GM23338 (cell line): Measurements from ENCODE around the gene TEKT3. TPM values are rescaled to one million over a fixed set of nuclear protein-coding genes. Genes with fewer than 3 reads are reported as not detected.

Source experiments
- ATAC-seq: fragments of 200-7000 bp; cut with Tn5 transposase; 3 replicates; pipeline ENCODE4 v1.9.1; 2020
- DNase-seq: peaks from one replicate; pipeline ENCODE4 v3.0.0-alpha.2; 2015; ENCODE audit warnings: low spot score
- H2AFZ ChIP-seq: fragments of 200-600 bp; sonication (generic); 2 replicates; pipeline ENCODE4 v1.8.0; 2016; ENCODE audit warnings: antibody characterized with exemption, mild to moderate bottlenecking, moderate library complexity
- H3F3A ChIP-seq: fragments of 200-600 bp; sonication (generic); replicated peaks from 2 replicates; pipeline ENCODE4 v1.8.0; 2017; ENCODE audit warnings: antibody characterized with exemption, mixed run types, low read depth
- H3K27ac ChIP-seq: fragments of 200-600 bp; sonication (generic); 2 replicates; pipeline ENCODE4 v1.6.1; 2016; ENCODE audit warnings: low read depth
- H3K27me3 ChIP-seq: fragments of 200-600 bp; sonication (generic); 2 replicates; pipeline ENCODE4 v1.8.0; 2016; ENCODE audit warnings: mild to moderate bottlenecking, mixed run types, moderate library complexity; ENCODE audit not compliant: insufficient read depth
- H3K36me3 ChIP-seq: fragments of 200-600 bp; sonication (generic); 2 replicates; pipeline ENCODE4 v1.8.0; 2016; ENCODE audit warnings: mild to moderate bottlenecking; ENCODE audit not compliant: insufficient read depth
- H3K4me1 ChIP-seq: fragments of 200-600 bp; sonication (generic); 2 replicates; pipeline ENCODE4 v1.8.0; 2016; ENCODE audit warnings: mild to moderate bottlenecking, moderate library complexity; ENCODE audit not compliant: insufficient read depth
- H3K4me2 ChIP-seq: fragments of 200-600 bp; sonication (generic); 2 replicates; pipeline ENCODE4 v1.7.1; 2017; ENCODE audit warnings: mixed run types
- H3K4me3 ChIP-seq: fragments of 200-600 bp; sonication (generic); 2 replicates; pipeline ENCODE4 v1.6.1; 2016; ENCODE audit warnings: mixed run types
- H3K79me2 ChIP-seq: fragments of 200-600 bp; sonication (generic); replicated peaks from 2 replicates; pipeline ENCODE4 v1.8.0; 2017; ENCODE audit warnings: mild to moderate bottlenecking; ENCODE audit not compliant: insufficient read depth
- H3K9me2 ChIP-seq: fragments of 200-600 bp; sonication (generic); 2 replicates; pipeline ENCODE4 v1.8.0; 2017; ENCODE audit not compliant: insufficient read depth
- H4K20me1 ChIP-seq: fragments of 200-600 bp; sonication (generic); replicated peaks from 2 replicates; pipeline ENCODE4 v1.8.0; 2017; ENCODE audit warnings: mild to moderate bottlenecking; ENCODE audit not compliant: insufficient read depth
- H3K27ac Mint-ChIP-seq: 2 replicates; pipeline ENCODE4 v1.8.0; 2020; ENCODE audit warnings: inconsistent platforms, mild to moderate bottlenecking, moderate library complexity, mixed read lengths
- H3K27me3 Mint-ChIP-seq: 3 replicates; pipeline ENCODE4 v1.8.0; 2022; ENCODE audit warnings: low read depth, mild to moderate bottlenecking, moderate library complexity, mixed read lengths, inconsistent platforms; ENCODE audit not compliant: insufficient read depth, poor library complexity
- H3K36me3 Mint-ChIP-seq: 3 replicates; pipeline ENCODE4 v1.8.0; 2021; ENCODE audit warnings: low read depth, mild to moderate bottlenecking, inconsistent platforms, moderate library complexity, mixed read lengths
- H3K4me1 Mint-ChIP-seq: 3 replicates; pipeline ENCODE4 v1.8.0; 2020; ENCODE audit warnings: mild to moderate bottlenecking, inconsistent platforms, mixed read lengths
- H3K4me3 Mint-ChIP-seq: 3 replicates; pipeline ENCODE4 v1.8.0; 2021; ENCODE audit warnings: moderate library complexity, mild to moderate bottlenecking, inconsistent platforms, mixed read lengths
- H3K9me3 Mint-ChIP-seq: 3 replicates; pipeline ENCODE4 v1.8.0; 2020; ENCODE audit warnings: moderate library complexity, mild to moderate bottlenecking, inconsistent platforms, mixed read lengths
- CREB1 ChIP-seq: fragments of 250-450 bp; sonication (Bioruptor Pico); IDR thresholded peaks from 2 replicates; pipeline ENCODE4 v1.5.0; 2020; ENCODE audit warnings: low read depth, mild to moderate bottlenecking, moderate library complexity
- EZH2 ChIP-seq: fragments of 200-600 bp; sonication (generic); IDR thresholded peaks from one replicate; pipeline ENCODE4 v1.8.0; 2017; ENCODE audit warnings: antibody characterized with exemption, mild to moderate bottlenecking, low read depth; ENCODE audit not compliant: unreplicated experiment
- EZH2phosphoT487 ChIP-seq: fragments of 200-600 bp; sonication (generic); IDR thresholded peaks from one replicate; pipeline ENCODE4 v1.8.1; 2018; ENCODE audit warnings: antibody characterized with exemption; ENCODE audit not compliant: unreplicated experiment
- NANOG ChIP-seq: IDR thresholded peaks from 2 replicates; pipeline ENCODE4 v1.6.1; 2016; ENCODE audit warnings: antibody characterized with exemption, borderline replicate concordance
- POLR2AphosphoS5 ChIP-seq: IDR thresholded peaks from 2 replicates; pipeline ENCODE4 v1.6.1; 2016; ENCODE audit warnings: antibody characterized with exemption, low read depth
- REST ChIP-seq: IDR thresholded peaks from one replicate; pipeline ENCODE4 v1.6.1; 2018; ENCODE audit warnings: antibody characterized with exemption; ENCODE audit not compliant: unreplicated experiment
- ZNF114 ChIP-seq: fragments of 250-450 bp; sonication (Bioruptor Pico); IDR thresholded peaks from 2 replicates; pipeline ENCODE4 v1.5.0; 2020; ENCODE audit warnings: mild to moderate bottlenecking, moderate library complexity
- polyA plus RNA-seq: library from polyadenylated mRNA; unstranded; fragments of >200 nt; fragmentation: Nextera tagmentation; extraction: Ambion mirVana; gene quantifications from 2 replicates; pipeline ENCODE4 v1.2.1, GENCODE V29; 2016
- total RNA-seq: library from RNA; depleted of rRNA; stranded (reverse); fragments of >200 nt; shearing (Covaris generic); gene quantifications from 2 replicates; pipeline ENCODE4 v1.2.3, GENCODE V29; 2014
- TF ChIP-seq, protein P1 (sequence below), 2 experiments: fragments of 200-600 bp in 1 of 2; sonication (generic) in 1 of 2; conservative IDR thresholded peaks; 2 replicates each; pipeline versions ENCODE4 v1.5.1 to v1.6.1; 2016 to 2017; ENCODE audit warnings: antibody characterized with exemption in 2 of 2, low read depth in 2 of 2, mild to moderate bottlenecking in 2 of 2, moderate library complexity in 1 of 2
- TF ChIP-seq, protein P2 (sequence below): IDR thresholded peaks from 2 replicates; pipeline ENCODE4 v1.6.1; 2016; ENCODE audit warnings: antibody characterized with exemption

Gene TEKT3
- total and polyA plus RNA-seq, 2 experiments from 2014 or later = 1.6 to 2.0 TPM

- no peak for TF ChIP-seq NANOG
- TF ChIP-seq CREB1 (CRISPR knock-in tag) = no peak
- TF ChIP-seq POLR2AphosphoS5 = no peak
- no peak for TF ChIP-seq ZNF114 (CRISPR knock-in tag)
- TF ChIP-seq, protein P1, sequence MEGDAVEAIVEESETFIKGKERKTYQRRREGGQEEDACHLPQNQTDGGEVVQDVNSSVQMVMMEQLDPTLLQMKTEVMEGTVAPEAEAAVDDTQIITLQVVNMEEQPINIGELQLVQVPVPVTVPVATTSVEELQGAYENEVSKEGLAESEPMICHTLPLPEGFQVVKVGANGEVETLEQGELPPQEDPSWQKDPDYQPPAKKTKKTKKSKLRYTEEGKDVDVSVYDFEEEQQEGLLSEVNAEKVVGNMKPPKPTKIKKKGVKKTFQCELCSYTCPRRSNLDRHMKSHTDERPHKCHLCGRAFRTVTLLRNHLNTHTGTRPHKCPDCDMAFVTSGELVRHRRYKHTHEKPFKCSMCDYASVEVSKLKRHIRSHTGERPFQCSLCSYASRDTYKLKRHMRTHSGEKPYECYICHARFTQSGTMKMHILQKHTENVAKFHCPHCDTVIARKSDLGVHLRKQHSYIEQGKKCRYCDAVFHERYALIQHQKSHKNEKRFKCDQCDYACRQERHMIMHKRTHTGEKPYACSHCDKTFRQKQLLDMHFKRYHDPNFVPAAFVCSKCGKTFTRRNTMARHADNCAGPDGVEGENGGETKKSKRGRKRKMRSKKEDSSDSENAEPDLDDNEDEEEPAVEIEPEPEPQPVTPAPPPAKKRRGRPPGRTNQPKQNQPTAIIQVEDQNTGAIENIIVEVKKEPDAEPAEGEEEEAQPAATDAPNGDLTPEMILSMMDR (conservative IDR thresholded peaks at IDR 0.05; ENCODE audit: low read depth in 2 of 2) = no peak
- TF ChIP-seq, protein P2, sequence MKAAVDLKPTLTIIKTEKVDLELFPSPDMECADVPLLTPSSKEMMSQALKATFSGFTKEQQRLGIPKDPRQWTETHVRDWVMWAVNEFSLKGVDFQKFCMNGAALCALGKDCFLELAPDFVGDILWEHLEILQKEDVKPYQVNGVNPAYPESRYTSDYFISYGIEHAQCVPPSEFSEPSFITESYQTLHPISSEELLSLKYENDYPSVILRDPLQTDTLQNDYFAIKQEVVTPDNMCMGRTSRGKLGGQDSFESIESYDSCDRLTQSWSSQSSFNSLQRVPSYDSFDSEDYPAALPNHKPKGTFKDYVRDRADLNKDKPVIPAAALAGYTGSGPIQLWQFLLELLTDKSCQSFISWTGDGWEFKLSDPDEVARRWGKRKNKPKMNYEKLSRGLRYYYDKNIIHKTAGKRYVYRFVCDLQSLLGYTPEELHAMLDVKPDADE = no peak
- TF ChIP-seq EZH2 = no peak
- no peak for TF ChIP-seq REST
Observed at GRCh38 chr17:15323131-15323530, 18.3 kb downstream of the TEKT3 start (continued).

DNA sequence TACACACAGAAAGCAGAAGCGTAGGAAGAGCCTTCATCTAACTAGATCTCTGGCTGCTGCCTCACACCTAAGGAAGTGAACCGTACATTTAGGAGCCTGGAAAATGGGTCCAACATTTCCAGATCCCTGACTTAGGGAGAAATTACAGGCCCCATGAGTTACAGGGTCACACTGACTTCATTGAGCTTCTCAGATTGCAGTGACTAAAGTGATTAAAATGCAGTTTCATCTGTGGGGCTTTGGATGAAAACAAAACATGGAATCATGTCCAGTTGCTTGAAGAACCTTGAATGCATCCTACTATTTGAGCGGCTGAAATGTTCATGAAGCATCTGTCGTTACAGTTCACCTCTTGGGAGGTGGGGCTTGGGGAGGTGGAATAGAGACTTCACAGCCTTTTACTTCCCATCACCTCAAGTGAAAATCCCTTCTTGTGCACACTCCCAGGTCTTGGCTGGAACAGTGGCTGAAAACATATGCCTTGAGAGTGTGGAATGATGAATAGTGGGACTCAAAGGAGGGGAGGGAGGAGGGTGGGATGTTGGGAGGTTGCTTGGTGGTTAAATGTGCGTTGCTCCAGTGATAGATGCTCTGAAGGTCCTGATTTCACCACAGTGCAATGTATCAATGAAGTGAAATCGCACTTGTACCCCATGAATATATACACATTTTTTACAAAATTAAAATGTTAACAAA is 19.7 kb downstream of the TEKT3 start:
- H3K27ac Mint-ChIP-seq = no peak overlapping the region
- H3K4me3 Mint-ChIP-seq = no peak overlapping the region
- TF ChIP-seq NANOG (no peak), EZH2phosphoT487 (no peak), REST (no peak)

More for the DNA sequence above, 19.7 kb downstream of the TEKT3 start:
- DNase-seq (no peak), ATAC-seq (no peak)
- H3K9me2 ChIP-seq = no peaks in the 10 kb centered on the region
- H3F3A ChIP-seq = no peaks in the 10 kb centered on the region
- H3K79me2 ChIP-seq = no peaks in the 10 kb centered on the region
- H3K36me3 Mint-ChIP-seq = no peaks in the 10 kb centered on the region
- H4K20me1 ChIP-seq = no peaks in the 10 kb centered on the region
- no peak overlapping the region for H3K4me3 ChIP-seq
- H3K4me1 ChIP-seq = no peaks in the 10 kb centered on the region
- H3K9me3 Mint-ChIP-seq = no peaks in the 10 kb centered on the region
- peaks cover 2% of the 10 kb centered on the region for H3K27me3 Mint-ChIP-seq
- no peak overlapping the region for H2AFZ ChIP-seq
- peaks cover 2% of the 10 kb centered on the region; the same call in 1 of the 3 replicates for H3K4me1 Mint-ChIP-seq
- H3K27ac ChIP-seq = no peak overlapping the region
- no peak overlapping the region for H3K4me2 ChIP-seq
- no peaks in the 10 kb centered on the region for H3K36me3 ChIP-seq
- no peaks in the 10 kb centered on the region for H3K27me3 ChIP-seq
